Measurements from ENCODE around the gene SF3B6.
"Not testable (repeated sequence)": the region's sequence is repeated elsewhere in the genome, so short reads cannot be mapped to it uniquely, and the experiment has no call there.

Gene SF3B6

GRCh38 chr2:24093270-24093669 lies 17.1 kb upstream of the SF3B6 start:
- DNase-seq (ENCODE audit: low spot score): not testable (repeated sequence)

- no peak for DNase-seq (ENCODE audit: low spot score)
Observed at GRCh38 chr2:24088821-24089359, 12.8 kb upstream of the SF3B6 start.

DNA sequence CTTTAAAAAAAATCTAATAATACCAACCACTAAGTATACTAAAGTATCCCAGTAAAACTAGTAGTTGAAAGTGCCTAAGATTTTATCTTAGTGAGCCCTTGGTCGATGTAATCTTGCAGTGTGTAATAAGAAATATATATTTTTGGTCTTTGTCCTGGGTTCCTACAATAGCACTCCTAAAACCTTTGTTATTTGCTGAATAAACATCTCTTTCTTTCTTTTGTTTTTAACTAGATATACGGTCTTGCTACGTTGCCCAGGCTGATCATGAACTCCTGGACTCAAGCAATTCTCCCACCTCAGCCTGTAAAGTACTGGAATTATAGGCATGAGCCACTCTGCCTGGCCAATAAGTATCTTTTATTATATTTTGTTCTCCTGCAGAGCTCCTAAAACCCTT lies 10.9 kb upstream of the SF3B6 start:
- no peak for DNase-seq (ENCODE audit: low spot score)

DNA sequence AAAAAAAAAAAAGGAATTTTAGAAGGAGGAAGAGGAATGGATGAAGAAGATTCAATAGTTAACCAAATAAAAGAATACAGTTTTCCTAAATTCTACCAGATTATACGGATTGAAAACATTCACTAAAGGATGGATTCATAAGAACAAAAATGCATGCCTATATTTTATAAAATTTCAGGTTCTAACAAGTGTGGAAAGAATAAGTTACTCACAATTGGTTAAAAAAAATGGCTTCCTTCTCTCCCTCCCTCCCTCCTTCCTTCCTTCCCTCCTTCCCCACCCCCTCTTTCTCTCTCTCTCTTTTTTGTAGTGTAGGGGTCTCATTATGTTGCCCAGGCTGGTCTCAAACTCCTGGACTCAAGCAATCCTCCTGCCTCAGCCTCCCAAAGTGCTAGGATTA lies 10.1 kb upstream of the SF3B6 start:
- no peak for DNase-seq (ENCODE audit: low spot score)

GRCh38 chr2:24085200-24085489 lies 9.0 kb upstream of the SF3B6 start:
- DNase-seq (ENCODE audit: low spot score): no peak

DNA sequence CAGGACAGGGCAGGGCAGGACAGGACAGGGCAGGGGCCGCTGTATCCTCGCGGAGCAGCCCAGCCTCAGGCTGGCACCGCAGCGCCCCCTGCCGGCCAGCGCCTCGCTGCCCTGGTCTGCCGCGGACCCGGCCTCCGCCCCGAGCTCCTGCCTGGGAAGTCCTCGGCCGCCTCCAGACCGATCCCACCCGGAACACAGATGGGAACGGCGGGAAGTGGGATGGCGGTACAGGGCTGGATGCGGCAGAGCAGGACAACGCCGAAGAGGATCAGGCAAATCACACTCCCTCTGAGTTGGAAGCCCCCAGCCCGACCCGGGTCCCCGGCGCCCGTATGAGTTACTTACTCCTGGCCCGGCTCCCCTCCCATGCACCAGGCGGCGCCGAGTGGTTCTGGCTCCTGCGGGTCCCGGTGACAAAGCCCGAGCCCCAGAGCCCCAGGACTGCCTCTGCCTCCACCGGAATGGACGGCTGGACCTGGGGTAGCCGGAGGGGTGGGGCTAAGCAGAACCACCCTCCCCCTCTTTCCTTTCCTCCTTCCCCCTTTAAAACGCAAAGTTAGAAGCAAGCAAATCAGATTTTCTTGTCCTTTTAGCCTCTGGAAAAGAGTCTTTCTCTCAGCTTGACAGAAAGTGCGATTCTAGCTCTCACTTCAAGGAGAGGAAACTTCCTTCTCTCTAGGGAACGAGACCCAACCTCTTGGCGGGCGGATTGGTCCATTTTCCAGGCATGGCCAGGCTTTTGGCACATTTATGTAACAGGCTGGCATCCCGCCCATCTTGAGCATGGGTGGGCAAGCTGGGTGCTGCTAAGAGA lies 8.5 kb upstream of the SF3B6 start, which contains the start of gene TP53I3:
TSS of gene TP53I3 (minus strand) at position 449 of the 814 bp plus-strand sequence. CDS start 508 bp downstream, outside the sequence.
- DNase-seq (ENCODE audit: low spot score): peak; percentile 94

DNA sequence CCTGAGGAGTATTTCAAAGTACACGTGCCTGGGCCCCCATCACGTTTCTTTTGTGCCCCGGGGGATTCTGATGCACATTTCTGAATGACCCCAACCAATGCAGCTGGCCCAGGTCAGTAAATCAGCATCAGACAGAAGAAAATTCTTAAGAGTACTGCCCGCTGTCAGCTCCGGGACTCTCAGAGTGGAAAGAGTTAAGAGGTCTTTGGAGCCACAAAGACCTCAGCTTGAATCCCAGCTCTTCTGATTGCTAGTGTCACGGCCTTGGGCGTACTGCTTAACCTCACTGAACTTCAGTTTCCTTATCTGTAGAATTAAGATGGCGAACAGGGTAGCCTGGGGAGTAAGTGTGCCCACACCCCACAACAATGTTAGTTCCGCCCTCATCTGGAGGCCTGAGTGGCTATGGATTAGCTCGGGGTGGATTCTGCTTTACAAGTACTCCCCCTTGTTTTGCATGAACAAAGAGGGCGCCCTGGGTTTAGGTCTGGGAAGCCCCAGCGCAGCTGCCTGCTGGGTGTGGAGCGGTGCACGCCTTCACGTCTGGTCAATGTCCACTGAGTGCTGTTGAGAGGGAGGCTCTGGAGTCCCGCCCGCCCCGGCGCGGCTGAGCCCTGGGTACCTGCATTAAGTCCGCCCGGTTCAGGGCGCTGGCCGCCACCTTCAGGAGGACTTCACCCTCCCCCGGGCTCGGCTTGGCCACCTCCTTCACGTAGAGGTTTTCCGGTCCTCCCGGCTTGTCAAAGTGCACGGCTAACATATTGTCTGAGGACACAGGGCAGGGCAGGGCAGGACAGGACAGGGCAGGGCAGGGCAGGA lies 7.7 kb upstream of the SF3B6 start:
- DNase-seq (ENCODE audit: low spot score): peak; percentile 82

DNA sequence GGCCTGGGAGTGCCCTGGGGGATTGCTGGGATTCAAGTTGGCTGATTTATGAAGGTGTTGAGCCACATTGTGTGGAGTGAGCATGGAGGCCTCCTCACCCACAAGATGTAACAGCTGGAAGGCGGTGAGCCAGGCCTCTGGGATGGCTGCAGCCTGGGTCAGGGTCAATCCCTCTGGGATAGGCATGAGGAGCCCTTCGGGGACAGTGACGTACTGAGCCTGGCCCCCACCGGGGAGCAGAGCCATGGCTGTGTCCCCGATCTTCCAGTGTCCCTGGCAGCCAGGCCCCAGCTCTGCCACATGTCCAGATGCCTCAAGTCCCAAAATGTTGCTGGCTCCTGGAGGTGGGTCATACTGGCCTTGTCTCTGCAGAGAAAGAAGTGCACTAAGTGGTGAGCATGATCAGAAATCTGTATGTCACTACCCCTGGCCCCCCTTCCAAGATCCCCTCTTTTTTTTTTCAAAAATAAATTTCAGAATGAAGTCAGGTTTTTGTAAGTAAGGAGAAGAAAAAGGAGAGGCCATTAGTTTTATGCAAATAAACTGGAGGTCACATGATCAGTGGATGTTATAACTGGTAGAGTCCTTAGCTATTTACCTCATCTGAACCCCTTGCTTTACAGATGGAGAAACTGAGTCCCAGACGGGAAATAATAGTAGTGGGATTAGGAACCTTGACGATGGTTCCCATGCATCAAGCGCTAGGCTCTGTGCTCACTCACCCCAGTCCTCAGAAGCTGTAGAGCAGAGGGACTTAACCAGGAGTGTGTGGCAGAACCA lies 6.9 kb upstream of the SF3B6 start:
- DNase-seq (ENCODE audit: low spot score): no peak

DNA sequence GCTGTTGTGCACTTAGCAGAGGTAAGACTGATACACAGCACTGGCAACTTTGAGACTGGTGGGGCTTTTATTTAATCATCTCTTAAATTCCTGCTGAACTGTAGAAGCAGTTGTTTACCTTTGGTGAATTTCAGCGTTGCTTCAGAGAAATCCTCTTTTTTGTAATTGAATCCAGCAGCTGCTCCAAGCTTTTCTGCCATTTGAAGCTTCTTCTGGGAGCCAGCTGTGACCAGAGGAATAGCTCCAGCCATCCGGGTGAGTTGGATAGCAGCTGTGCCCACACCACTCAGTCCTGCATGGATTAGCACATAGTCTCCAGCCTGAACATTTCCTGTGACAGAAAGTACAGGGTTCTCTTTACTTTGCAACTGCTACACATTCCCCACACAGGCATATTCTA lies 4.6 kb upstream of the SF3B6 start:
- DNase-seq (ENCODE audit: low spot score): no peak

- DNase-seq (ENCODE audit: low spot score): no peak
Observed at GRCh38 chr2:24077879-24078278, 1.8 kb upstream of the SF3B6 start.

- DNase-seq (ENCODE audit: low spot score): no peak
Observed at GRCh38 chr2:24077535-24077877, 1.4 kb upstream of the SF3B6 start.

DNA sequence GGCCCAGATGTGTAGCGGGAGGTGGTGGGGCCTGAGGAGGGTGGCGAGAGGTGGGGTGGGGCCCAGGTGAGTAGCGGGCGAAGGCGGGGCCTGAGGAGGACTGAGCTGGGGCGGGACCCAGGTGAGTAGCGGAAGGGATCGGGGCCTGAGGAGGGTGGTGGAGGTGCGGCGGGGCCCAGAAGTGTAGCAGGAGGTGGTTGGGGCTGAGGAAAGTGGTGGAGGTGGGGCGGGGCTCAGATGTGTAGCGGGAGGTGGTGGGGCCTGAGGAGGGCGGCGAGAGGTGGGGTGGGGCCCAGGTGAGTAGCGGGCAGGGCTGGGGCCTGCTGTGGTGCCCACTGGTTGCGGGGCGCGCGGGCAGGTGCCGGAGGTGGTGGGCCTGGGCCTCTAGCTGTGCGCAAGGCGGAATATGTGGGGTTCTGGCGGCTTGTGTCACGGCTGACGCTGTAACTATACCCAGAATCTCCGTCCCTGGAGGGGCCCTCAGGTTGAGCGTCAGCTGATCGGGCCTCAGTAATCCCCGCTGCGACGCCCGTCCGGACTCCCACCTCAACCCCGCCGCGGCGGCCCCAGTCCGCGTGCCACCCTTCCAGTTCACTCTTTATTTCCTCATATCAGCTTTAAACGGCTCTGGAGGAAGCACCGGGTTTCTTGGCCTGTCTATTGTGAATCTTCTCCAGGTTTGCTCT lies 866 bp upstream of the SF3B6 start:
- peak; percentile 37 for DNase-seq (ENCODE audit: low spot score)

- DNase-seq (ENCODE audit: low spot score): no peak
Observed at GRCh38 chr2:24075259-24075658, 867 bp downstream of the SF3B6 start.

GRCh38 chr2:24073816-24074215 lies 2.3 kb downstream of the SF3B6 start:
- no peak for DNase-seq (ENCODE audit: low spot score)

GRCh38 chr2:24072259-24072658 lies 3.9 kb downstream of the SF3B6 start:
- DNase-seq (ENCODE audit: low spot score): no peak

- DNase-seq (ENCODE audit: low spot score): no peak
Observed at GRCh38 chr2:24065341-24065740, 10.8 kb downstream of the SF3B6 start.

GRCh38 chr2:24058564-24059271 lies 17.4 kb downstream of the SF3B6 start:
- no peak for DNase-seq (ENCODE audit: low spot score)

- no peak for DNase-seq (ENCODE audit: low spot score)
Observed at GRCh38 chr2:24055750-24056149, 20.4 kb downstream of the SF3B6 start.

DNA sequence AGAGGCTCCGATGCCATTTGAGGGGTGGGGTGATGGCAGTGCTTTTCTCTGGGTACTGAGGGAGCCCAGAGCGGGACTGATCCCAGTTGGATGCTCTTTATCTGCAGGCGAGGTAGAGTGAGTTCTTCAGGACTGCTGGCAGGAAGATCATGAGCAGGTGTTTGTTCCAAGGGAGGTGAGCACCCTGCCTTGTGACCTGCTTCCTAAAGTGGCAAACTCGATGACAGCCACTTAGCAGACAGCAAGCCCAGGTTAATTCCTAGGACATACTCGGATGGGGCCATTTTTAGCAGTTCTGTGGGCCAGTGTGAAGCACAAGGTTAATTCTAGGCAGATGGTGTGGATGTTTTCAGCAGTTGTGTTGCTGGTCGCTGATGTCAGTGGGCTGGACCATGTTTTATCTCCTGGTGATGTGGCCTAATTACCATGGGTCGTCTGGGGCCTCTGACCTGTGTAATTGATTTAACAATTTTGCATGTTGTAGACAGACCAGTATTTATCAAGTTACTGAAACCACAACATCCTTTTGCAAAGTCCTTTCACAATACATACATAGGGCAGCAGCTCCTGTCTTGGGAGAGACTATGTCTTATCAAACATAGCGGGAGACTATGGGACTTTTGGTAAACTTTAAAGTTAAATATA lies 21.6 kb downstream of the SF3B6 start:
- no peak for DNase-seq (ENCODE audit: low spot score)

DNA sequence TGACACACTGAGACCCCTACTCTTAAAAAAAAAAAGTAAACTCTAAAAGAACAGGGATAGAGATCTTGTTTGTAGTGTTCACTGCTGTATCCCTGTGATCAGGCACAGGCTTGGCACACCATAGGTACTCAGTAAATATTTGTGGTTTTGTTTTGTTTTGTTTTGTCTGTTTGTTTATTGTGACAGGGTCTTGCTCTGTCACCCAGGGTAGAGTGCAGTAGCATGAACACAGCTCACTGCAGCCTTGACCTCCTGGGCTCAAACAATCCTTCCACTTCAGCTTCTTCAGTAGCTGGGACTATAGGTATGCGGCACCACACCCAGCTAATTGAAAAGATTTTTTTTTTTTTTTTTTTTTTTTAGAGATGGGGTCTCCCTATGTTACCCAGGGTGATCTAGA lies 23.2 kb downstream of the SF3B6 start:
- no peak for DNase-seq (ENCODE audit: low spot score)

DNA sequence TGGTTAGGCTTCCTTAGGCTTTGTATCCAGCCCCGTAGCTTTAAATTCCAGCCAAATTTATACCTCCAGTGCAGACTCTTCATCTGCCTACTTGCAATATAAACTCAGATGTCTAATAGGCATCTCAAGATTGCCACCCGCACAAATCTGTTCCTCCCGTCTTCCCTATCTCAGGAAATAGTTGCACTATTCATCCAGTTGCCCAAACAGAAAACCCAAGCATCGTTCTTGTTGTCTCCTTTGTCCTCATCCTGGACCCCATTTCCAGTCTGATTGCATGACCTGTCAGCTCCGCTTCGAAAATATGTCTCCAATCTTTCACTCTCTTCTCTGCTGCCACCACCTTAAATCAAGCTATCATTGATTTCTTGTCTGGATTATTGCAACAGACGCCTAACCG lies 24.3 kb downstream of the SF3B6 start:
- DNase-seq (ENCODE audit: low spot score): no peak
